Cardiac septum (tissue), 1 donor: ENCODE measurements around the gene PCDHA1. TPM values are rescaled to one million over a fixed set of nuclear protein-coding genes. Genes with fewer than 3 reads are reported as not detected.
A peak's percentile ranks its signal among the peaks of the same experiment; 100 is the strongest.
"Not testable (repeated sequence)": the region's sequence is repeated elsewhere in the genome, so short reads cannot be mapped to it uniquely, and the experiment has no call there.

Experiments used
- DNase-seq: peaks from one replicate; pipeline ENCODE4 v3.0.0-alpha.2; 2020; ENCODE audit warnings: low spot score
- intact Hi-C: fragments of 100-400 bp; cut with DNase I; formaldehyde crosslinking; loops from one replicate; pipeline ENCODE4 v1.14.0; 2022
- total RNA-seq: library from RNA; stranded (reverse); fragmentation: NEBNext Ultra II Directional; extraction: Animal tissue kit (Norgen Biotek cat#: 25700); gene quantifications from one replicate; pipeline ENCODE4 v1.2.1, GENCODE V29; 2021
- donor health status: DM: no; HTN: no; CAD: no.

The PCDHA1 gene
- total RNA-seq, 1 donor from 2014 or later = 0.08 TPM

- no peak for DNase-seq
- intact Hi-C loops = no loop called here
These were observed 57.1 kb downstream of the PCDHA1 start for GRCh38 chr5:140842798-140843733.

- peak; percentile 59 for DNase-seq
- intact Hi-C loops = not testable (repeated sequence)
These were observed 62.5 kb downstream of the PCDHA1 start, which contains the start of gene PCDHA9 for GRCh38 chr5:140848139-140849102. Gene PCDHA9, plus strand, starts transcription at chr5:140848382. Its CDS starts 114 bp downstream, at chr5:140848496.

- not testable (repeated sequence) for DNase-seq
- intact Hi-C loops = loop anchor here (10.0 kb wide), 1 partner anchor 195 kb away; no protein-coding TSS in a partner anchor
These were observed 64.1 kb downstream of the PCDHA1 start for GRCh38 chr5:140849831-140850634.

GRCh38 chr5:140855772-140856674, 70.1 kb downstream of the PCDHA1 start, which contains the start of gene PCDHA10:
Gene PCDHA10, plus strand, starts transcription at chr5:140855897. Its CDS starts 152 bp downstream, at chr5:140856049.
- intact Hi-C loops = loop anchor here (10.0 kb wide), 1 partner anchor 189 kb away; no protein-coding TSS in a partner anchor
- no peak for DNase-seq

- DNase-seq = no peak
- intact Hi-C loops = loop anchor here (10.0 kb wide), 1 partner anchor 187 kb away; no protein-coding TSS in a partner anchor
These were observed 71.4 kb downstream of the PCDHA1 start for GRCh38 chr5:140857177-140857986.

GRCh38 chr5:140857987-140858240, 72.0 kb downstream of the PCDHA1 start:
- DNase-seq = no peak
- intact Hi-C loops = loop anchor here (10.0 kb wide), 1 partner anchor 187 kb away; no protein-coding TSS in a partner anchor

GRCh38 chr5:140862441-140863295, 76.7 kb downstream of the PCDHA1 start:
- intact Hi-C loops = no loop called here
- DNase-seq = no peak

GRCh38 chr5:140868721-140869554, 83.0 kb downstream of the PCDHA1 start, which contains the start of gene PCDHA11:
Gene PCDHA11, plus strand, starts transcription at chr5:140868957. Its CDS starts 147 bp downstream, at chr5:140869104.
- DNase-seq = no peak
- intact Hi-C loops = no loop called here

- no peak for DNase-seq
- intact Hi-C loops = no loop called here
These were observed 83.6 kb downstream of the PCDHA1 start for GRCh38 chr5:140869555-140869886.

GRCh38 chr5:140870221-140871201, 84.6 kb downstream of the PCDHA1 start:
- no peak for DNase-seq
- intact Hi-C loops = no loop called here

GRCh38 chr5:140875085-140876065, 89.4 kb downstream of the PCDHA1 start, which contains the start of gene PCDHA12:
Gene PCDHA12, plus strand, starts transcription at chr5:140875308. Its CDS starts 165 bp downstream, at chr5:140875473.
- intact Hi-C loops = no loop called here
- no peak for DNase-seq

GRCh38 chr5:140876541-140877261, 90.8 kb downstream of the PCDHA1 start:
- DNase-seq, intact Hi-C loops: not testable (repeated sequence)

GRCh38 chr5:140877262-140877581, 91.3 kb downstream of the PCDHA1 start:
- DNase-seq = no peak
- intact Hi-C loops = no loop called here
